NCI-H345 treated with DMSO at 0.1 percent for 48 hours (cell line): Measurements from ENCODE around the gene FOCAD.

ENCODE experiments used
- DNase-seq: peaks from one replicate; lab custom pipeline; 2025; ENCODE audit not compliant: unreplicated experiment; lab: John Stamatoyannopoulos, UW

Gene FOCAD

GRCh38 chr9:20786807-20787206 is 102.7 kb downstream of the FOCAD start:
- DNase-seq: no peak

GRCh38 chr9:20788526-20789451 is 104.7 kb downstream of the FOCAD start:
- DNase-seq: no peak

GRCh38 chr9:20790721-20791120 is 106.7 kb downstream of the FOCAD start:
- DNase-seq: no peak

GRCh38 chr9:20791682-20792081 is 107.6 kb downstream of the FOCAD start:
- no peak for DNase-seq

- no peak for DNase-seq
Observed at GRCh38 chr9:20804489-20805250, 120.6 kb downstream of the FOCAD start.

GRCh38 chr9:20805766-20806165 is 121.7 kb downstream of the FOCAD start:
- no peak for DNase-seq

GRCh38 chr9:20808002-20808401 is 123.9 kb downstream of the FOCAD start:
- DNase-seq: no peak

- no peak for DNase-seq
Observed at GRCh38 chr9:20811872-20812271, 127.8 kb downstream of the FOCAD start.

GRCh38 chr9:20815923-20816703 is 132.1 kb downstream of the FOCAD start:
- DNase-seq: no peak

- no peak for DNase-seq
Observed at GRCh38 chr9:20823051-20823450, 139.0 kb downstream of the FOCAD start.

- no peak for DNase-seq
Observed at GRCh38 chr9:20831028-20831427, 147.0 kb downstream of the FOCAD start.

- no peak for DNase-seq
Observed at GRCh38 chr9:20832775-20833174, 148.7 kb downstream of the FOCAD start.

- DNase-seq: no peak
Observed at GRCh38 chr9:20835377-20836286, 151.6 kb downstream of the FOCAD start.

GRCh38 chr9:20837166-20837565 is 153.1 kb downstream of the FOCAD start:
- DNase-seq: no peak

GRCh38 chr9:20838218-20838617 is 154.2 kb downstream of the FOCAD start:
- DNase-seq: no peak

GRCh38 chr9:20844916-20845315 is 160.9 kb downstream of the FOCAD start:
- no peak for DNase-seq

- DNase-seq: no peak
Observed at GRCh38 chr9:20848490-20848889, 164.4 kb downstream of the FOCAD start.

GRCh38 chr9:20853866-20854265 is 169.8 kb downstream of the FOCAD start:
- no peak for DNase-seq

GRCh38 chr9:20854444-20854843 is 170.4 kb downstream of the FOCAD start:
- DNase-seq: no peak

GRCh38 chr9:20863945-20864344 is 179.9 kb downstream of the FOCAD start:
- no peak for DNase-seq
